ENCODE data around the gene ACP3. TPM values are rescaled to one million over a fixed set of nuclear protein-coding genes. Genes with fewer than 3 reads are reported as not detected.

Gene ACP3
- total and polyA plus RNA-seq, 2 experiments from 2014 or later: 5.2 to 7.7 TPM

DNA sequence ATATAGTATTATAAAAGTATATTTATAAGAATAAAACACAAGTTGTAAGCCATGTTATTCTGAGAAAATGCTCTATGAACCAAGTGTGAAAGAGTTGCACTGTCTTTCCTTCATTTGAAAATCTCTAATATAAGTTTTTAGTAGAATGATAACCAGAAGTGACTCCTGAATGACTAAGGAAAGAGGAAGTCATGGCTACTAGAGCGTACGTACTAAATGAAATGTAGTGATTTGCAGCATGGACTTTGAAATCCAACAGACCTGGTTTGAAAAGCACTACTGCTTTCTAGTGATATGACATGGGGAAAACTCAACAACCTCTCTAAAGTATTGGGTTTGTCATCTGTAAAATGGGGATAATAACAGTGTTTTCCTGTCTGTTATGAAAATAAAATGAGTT is 89.8 kb downstream of the ACP3 start:
- Histone ChIP-seq H3K4me2 (no peak overlapping the region), H3K4me3 (no peak overlapping the region), H3K27me3 (no peaks in the 10 kb centered on the region), H3K27ac (no peak overlapping the region), H3K9me2 (replicated peaks; ENCODE audit: insufficient read depth) (no peaks in the 10 kb centered on the region), H3K9me3 (ENCODE audit: low read depth) (no peaks in the 10 kb centered on the region), H2AFZ (no peak overlapping the region), H4K20me1 (ENCODE audit: insufficient read depth, poor library complexity, severe bottlenecking) (no peaks in the 10 kb centered on the region), H3K36me3 (replicated peaks; ENCODE audit: insufficient read depth, low read depth) (no peaks in the 10 kb centered on the region), H3K4me1 (ENCODE audit: insufficient read depth) (peaks cover 5% of the 10 kb centered on the region), H3K79me2 (no peaks in the 10 kb centered on the region)
- TF ChIP-seq, protein P1, sequence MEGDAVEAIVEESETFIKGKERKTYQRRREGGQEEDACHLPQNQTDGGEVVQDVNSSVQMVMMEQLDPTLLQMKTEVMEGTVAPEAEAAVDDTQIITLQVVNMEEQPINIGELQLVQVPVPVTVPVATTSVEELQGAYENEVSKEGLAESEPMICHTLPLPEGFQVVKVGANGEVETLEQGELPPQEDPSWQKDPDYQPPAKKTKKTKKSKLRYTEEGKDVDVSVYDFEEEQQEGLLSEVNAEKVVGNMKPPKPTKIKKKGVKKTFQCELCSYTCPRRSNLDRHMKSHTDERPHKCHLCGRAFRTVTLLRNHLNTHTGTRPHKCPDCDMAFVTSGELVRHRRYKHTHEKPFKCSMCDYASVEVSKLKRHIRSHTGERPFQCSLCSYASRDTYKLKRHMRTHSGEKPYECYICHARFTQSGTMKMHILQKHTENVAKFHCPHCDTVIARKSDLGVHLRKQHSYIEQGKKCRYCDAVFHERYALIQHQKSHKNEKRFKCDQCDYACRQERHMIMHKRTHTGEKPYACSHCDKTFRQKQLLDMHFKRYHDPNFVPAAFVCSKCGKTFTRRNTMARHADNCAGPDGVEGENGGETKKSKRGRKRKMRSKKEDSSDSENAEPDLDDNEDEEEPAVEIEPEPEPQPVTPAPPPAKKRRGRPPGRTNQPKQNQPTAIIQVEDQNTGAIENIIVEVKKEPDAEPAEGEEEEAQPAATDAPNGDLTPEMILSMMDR (IDR thresholded peaks at IDR 0.05; ENCODE audit: poor library complexity): no peak
- no peak for TF ChIP-seq EZH2phosphoT487 (IDR thresholded peaks at IDR 0.05; ENCODE audit: low read depth, severe bottlenecking, unreplicated experiment)
- no peak for TF ChIP-seq EZH2 (IDR thresholded peaks at IDR 0.05; ENCODE audit: borderline replicate concordance)
- DNase-seq (ENCODE audit: low spot score): no peak
- 86% methylated on average over 2 of the region's 2 CpGs for WGBS (ENCODE audit: low lambda C conversion rate, missing lambda C conversion rate)

Other genes with a start within 250 kb of the ACP3 start
- 52.3 and 55.4 TPM in 2 replicates for gene DNAJC13, start 100.1 kb downstream of the ACP3 start, total RNA-seq
- gene DNAJC13, start 100.1 kb downstream of the ACP3 start, polyA plus RNA-seq: 13.1 and 15.1 TPM in 2 replicates

Data from hepatocyte (in vitro differentiated cells).